Transverse colon (tissue), 4 donors: Measurements from ENCODE around the gene SGO2. TPM values are rescaled to one million over a fixed set of nuclear protein-coding genes. Genes with fewer than 3 reads are reported as not detected.

Experiments used
- DNase-seq: peaks from one replicate; pipeline ENCODE4 v3.0.0-alpha.2; 2019
- H3K27ac ChIP-seq, 4 donors: fragments of 200-600 bp; sonication (generic); 2 replicates each; pipeline ENCODE4 v1.5.1; 2016 to 2018; ENCODE audit warnings: inconsistent platforms in 4 of 4
- H3K27me3 ChIP-seq: fragments of 200-600 bp; sonication (generic); 2 replicates; pipeline ENCODE4 v1.5.1; 2017; ENCODE audit warnings: inconsistent platforms
- H3K36me3 ChIP-seq, 4 donors: fragments of 200-600 bp; sonication (generic); 2 replicates each; pipeline ENCODE4 v1.5.1; 2017 to 2019; ENCODE audit warnings: inconsistent platforms in 4 of 4
- H3K4me1 ChIP-seq, 4 donors: fragments of 200-600 bp; sonication (generic); 2 replicates each; pipeline ENCODE4 v1.5.1; 2017 to 2020; ENCODE audit warnings: inconsistent platforms in 4 of 4
- H3K4me3 ChIP-seq, 4 donors: fragments of 200-600 bp; sonication (generic); 1 replicate in 1 of 4; 2 replicates in 3 of 4; pipeline versions ENCODE4 v1.5.1 to v1.6.1; 2017 to 2019; ENCODE audit warnings: inconsistent platforms in 4 of 4
- H3K9me3 ChIP-seq, 2 donors: fragments of 200-600 bp; sonication (generic); 2 replicates each; pipeline ENCODE4 v1.5.1; 2017 to 2019; ENCODE audit warnings: inconsistent platforms in 2 of 2
- CTCF ChIP-seq, 5 experiments: fragments of 200-600 bp in 3 of 5; fragments of 450-650 bp in 2 of 5; sonication (generic) in 3 of 5; IDR thresholded peaks; 1 replicate in 2 of 5; 2 replicates in 3 of 5; pipeline ENCODE4 v1.5.1; 2016 to 2017; ENCODE audit warnings: antibody characterized with exemption in 5 of 5, inconsistent platforms in 3 of 5, mild to moderate bottlenecking in 2 of 5, moderate library complexity in 1 of 5
- EP300 ChIP-seq: sonication (generic); formaldehyde crosslinking; IDR thresholded peaks from one replicate; pipeline ENCODE4 v1.6.1; 2017; ENCODE audit warnings: antibody characterized with exemption, low read depth
- POLR2A ChIP-seq: fragments of 450-650 bp; IDR thresholded peaks from one replicate; pipeline ENCODE4 v1.6.1; 2016; ENCODE audit warnings: antibody characterized with exemption, mild to moderate bottlenecking, moderate library complexity
- POLR2AphosphoS5 ChIP-seq, 3 donors: sonication (generic); formaldehyde crosslinking; IDR thresholded peaks; one replicate each; pipeline ENCODE4 v1.6.1; 2016; ENCODE audit warnings: antibody characterized with exemption in 3 of 3
- WGBS, 2 donors: methylation state at CpG; one replicate each; pipeline ENCODE4 v1.1.5; 2018; ENCODE audit warnings: low coverage in 1 of 2; 5-methylcytosine and 5-hydroxymethylcytosine counted together
- in situ Hi-C, 4 donors: fragments of 200-750 bp; cut with MboI; loops; one replicate each; pipeline versions ENCODE4 v1.15.0 to v1.15.1; 2017; ENCODE audit warnings: low sequenced_read_pairs in 3 of 4, low pct_ligation_motif_present in 1 of 4, low pct_unique_long_range_greater_than_20kb in 1 of 4
- intact Hi-C: fragments of 100-400 bp; cut with DNase I; formaldehyde crosslinking; loops from one replicate; pipeline ENCODE4 v1.15.1; 2023; ENCODE audit warnings: low total_unique reads
- total RNA-seq, 4 donors: library from RNA; depleted of rRNA; stranded (reverse); fragments of >200 nt; gene quantifications; one replicate each; pipeline ENCODE4 v1.1.0, GENCODE V29; 2016

Gene SGO2
- total RNA-seq, 4 donors from 2014 or later = 0.75 to 4.8 (median 2.9) TPM

DNA sequence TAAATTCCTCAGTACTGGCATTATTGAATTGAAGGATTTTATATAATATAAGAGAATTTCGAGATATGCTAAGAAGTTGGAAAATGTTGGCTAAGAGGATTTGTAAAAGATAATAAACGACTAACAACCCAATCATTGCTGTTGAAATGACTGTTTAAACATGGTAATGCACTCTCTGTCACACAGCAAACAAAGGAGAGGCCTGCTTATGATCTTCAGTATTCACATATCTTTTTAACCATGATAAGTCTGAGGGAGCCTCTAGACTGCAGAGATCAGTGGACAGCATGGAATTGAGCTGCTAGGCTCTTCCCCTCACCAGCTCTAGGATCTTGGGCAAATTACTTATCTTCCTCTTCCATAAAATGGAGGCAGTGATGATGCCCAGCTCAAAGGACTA lies 18.8 kb upstream of the SGO2 start:
- in situ Hi-C loops = no loop called here
- intact Hi-C loops = no loop called here
- no peaks in the 10 kb centered on the region for H3K9me3 ChIP-seq
- TF ChIP-seq EP300 (no peak), CTCF (IDR thresholded peaks at IDR 0.05) (no peak), POLR2A (no peak), POLR2AphosphoS5 (IDR thresholded peaks at IDR 0.05) (no peak)
- H3K4me1 ChIP-seq = peaks cover 4 to 30% (median 13%) of the 10 kb centered on the region in 4 donors
- 54 to 69% methylated on average over 2 of the region's 2 CpGs for WGBS, 2 donors
- H3K27ac ChIP-seq = peak overlapping the region in 1 of 4 donors; percentile 20
- H3K27me3 ChIP-seq = no peaks in the 10 kb centered on the region
- no peak for DNase-seq
- peaks cover 0 to 11% (median 4%) of the 10 kb centered on the region in 4 donors for H3K36me3 ChIP-seq
- H3K4me3 ChIP-seq = no peak overlapping the region

- intact Hi-C loops (no loop called here), in situ Hi-C loops (no loop called here)
- Histone ChIP-seq H3K27ac (peak overlapping the region; percentile 86 to 94 (median 90)), H3K9me3 (no peaks in the 10 kb centered on the region), H3K4me1 (peaks cover 4 to 30% (median 13%) of the 10 kb centered on the region in 4 donors), H3K27me3 (no peaks in the 10 kb centered on the region), H3K4me3 (peak overlapping the region; percentile 62 to 97 (median 86)), H3K36me3 (peaks cover 0 to 5% (median 2%) of the 10 kb centered on the region in 4 donors)
- no peak for TF ChIP-seq POLR2AphosphoS5 (IDR thresholded peaks at IDR 0.05)
- no peak for TF ChIP-seq EP300
- TF ChIP-seq CTCF (IDR thresholded peaks at IDR 0.05) = no peak
- no peak for DNase-seq
- 13% methylated on average over 8 of the region's 8 CpGs; no CpG with 5 or more reads in 1 of the 2 donors for WGBS, 2 donors
These were observed 16.8 kb upstream of the SGO2 start for GRCh38 chr2:200509235-200509611.

DNA sequence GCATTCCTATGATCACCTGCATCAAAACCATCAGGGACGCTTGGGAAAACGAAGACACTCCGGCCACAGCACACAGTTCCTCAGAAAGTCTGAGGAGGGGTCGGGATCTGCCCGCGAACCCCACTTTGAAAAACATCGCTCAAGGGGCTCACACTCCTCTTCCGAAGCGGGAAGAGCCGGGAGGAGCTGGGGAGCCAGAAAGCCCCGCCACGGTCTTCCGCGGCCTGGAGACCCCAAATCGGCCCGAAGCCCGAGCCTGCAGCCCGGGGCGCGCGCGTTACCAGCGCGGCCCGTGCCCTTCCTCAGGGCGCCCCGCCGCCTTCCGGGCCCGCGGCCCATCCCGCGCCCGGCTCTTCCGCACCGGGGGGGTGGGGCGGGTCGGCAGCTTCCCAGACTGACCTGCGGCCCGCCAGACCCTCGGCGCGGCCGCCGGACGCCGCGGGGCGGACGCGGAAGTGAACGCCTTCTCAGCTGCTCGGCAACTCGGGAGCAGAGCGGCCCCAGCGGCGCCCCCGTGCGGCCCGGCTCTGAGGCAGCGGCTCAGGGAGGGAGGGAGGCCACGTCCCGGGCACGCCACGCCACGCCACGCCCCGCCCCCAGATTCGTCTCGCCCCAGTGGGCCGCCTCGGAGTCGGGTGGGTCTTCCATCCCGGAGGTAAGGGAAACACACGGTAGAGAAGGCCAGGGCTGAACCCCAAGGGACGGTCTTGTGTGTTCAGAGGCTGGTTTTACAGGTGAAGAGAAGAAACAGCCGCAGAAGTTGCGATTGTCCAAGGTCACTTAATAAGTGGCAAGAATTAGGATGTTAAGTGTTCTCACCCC lies 16.2 kb upstream of the SGO2 start, which contains the start of gene KCTD18:
Gene KCTD18 (minus strand): TSS at position 457 of the 822 bp plus-strand sequence. CDS start 3,052 bp downstream, outside the sequence.
- Histone ChIP-seq H3K27ac (peak within 1 kb of the TSS; percentile 86 to 94 (median 90)), H3K36me3 (no peaks in the 10 kb centered on the region), H3K27me3 (no peaks in the 10 kb centered on the region), H3K4me3 (peak within 1 kb of the TSS; percentile 62 to 97 (median 86)), H3K9me3 (no peaks in the 10 kb centered on the region), H3K4me1 (peaks cover 4 to 30% (median 13%) of the 10 kb centered on the region in 4 donors)
- DNase-seq = peak; percentile 95
- intact Hi-C loops = no loop called here
- TF ChIP-seq POLR2A (peak; percentile 62), POLR2AphosphoS5 (IDR thresholded peaks at IDR 0.05) (peak; percentile 79 to 92 (median 91)), CTCF (IDR thresholded peaks at IDR 0.05) (peak; percentile 42 to 90 (median 82)), EP300 (no peak)
- in situ Hi-C loops = no loop called here
- 0% methylated on average over 1 to 21 of the region's 78 CpGs for WGBS, 2 donors

DNA sequence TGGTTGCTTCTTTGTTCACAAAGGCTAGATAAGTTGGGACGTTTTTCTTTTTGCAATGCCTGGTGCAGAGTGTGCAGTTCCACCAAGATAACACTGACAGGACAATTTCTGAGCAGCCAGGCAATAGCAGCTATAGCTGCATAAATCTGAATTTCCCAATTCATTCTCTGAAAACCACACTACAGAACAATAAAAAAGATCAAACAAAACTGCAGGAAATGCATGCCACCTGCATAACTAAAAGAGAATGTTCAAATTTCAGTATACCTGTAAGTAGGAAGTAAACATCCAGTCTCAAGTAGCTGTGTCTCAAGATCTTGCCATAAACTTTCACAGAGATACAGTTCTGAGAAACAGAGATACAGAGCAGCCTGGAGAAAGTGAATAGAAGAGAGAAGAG lies 10.9 kb upstream of the SGO2 start:
- Histone ChIP-seq H3K27ac (no peak overlapping the region), H3K36me3 (no peaks in the 10 kb centered on the region), H3K4me3 (no peak overlapping the region), H3K9me3 (peaks cover 0 to 9% of the 10 kb centered on the region in 2 donors), H3K27me3 (no peaks in the 10 kb centered on the region), H3K4me1 (peaks cover 0 to 7% (median 0%) of the 10 kb centered on the region in 4 donors)
- DNase-seq = no peak
- in situ Hi-C loops (no loop called here), intact Hi-C loops (no loop called here)
- 0 to 24% methylated on average over 1 of the region's 1 CpG for WGBS, 2 donors
- TF ChIP-seq CTCF (IDR thresholded peaks at IDR 0.05) (no peak), POLR2AphosphoS5 (IDR thresholded peaks at IDR 0.05) (no peak), EP300 (no peak), POLR2A (no peak)
